ENCODE measurements around the gene JPT1. TPM values are rescaled to one million over a fixed set of nuclear protein-coding genes. Genes with fewer than 3 reads are reported as not detected.

JPT1 gene
- polyA plus RNA-seq, 1 of the 3 experiments (the other 2 are of a cell fraction), result 490 TPM

GRCh38 chr17:75091855-75092327 is 62.4 kb downstream of the JPT1 start:
- Histone ChIP-seq H3K9me2 (no peaks in the 10 kb centered on the region), H3F3A (replicated peaks; ENCODE audit: insufficient read depth) (peaks cover 2% of the 10 kb centered on the region), H3K9me3 (no peaks in the 10 kb centered on the region), H3K4me2 (no peak overlapping the region), H3K27ac (ENCODE audit: low read depth in 2 of 2, low read length in 1 of 2) (no peak overlapping the region), H3K27me3 (ENCODE audit: insufficient read depth) (no peaks in the 10 kb centered on the region), H4K20me1 (ENCODE audit: insufficient read depth) (no peaks in the 10 kb centered on the region), H2AFZ (ENCODE audit: low read depth) (no peak overlapping the region), H3K36me3 (replicated peaks in 1 of 2; ENCODE audit: control insufficient read depth in 1 of 2, insufficient read depth in 2 of 2, low read length in 1 of 2) (no peaks in the 10 kb centered on the region), H3K79me2 (ENCODE audit: insufficient read depth) (no peaks in the 10 kb centered on the region), H3K9ac (no peak overlapping the region), H3K4me1 (ENCODE audit: control insufficient read depth in 1 of 2, insufficient read depth in 2 of 2, low read depth in 1 of 2, low read length in 1 of 2) (peaks cover 0 to 5% of the 10 kb centered on the region in 2 experiments; a peak in 1 of 4 replicates), H3K4me3 (ENCODE audit: low read depth in 2 of 2, low read length in 1 of 2) (no peak overlapping the region)
- DNase-seq, result no peak
- TF ChIP-seq FOSL2 (IDR thresholded peaks at IDR 0.05; ENCODE audit: borderline replicate concordance, low read depth) (no peak), SIN3A (IDR thresholded peaks at IDR 0.05; ENCODE audit: borderline replicate concordance, low read depth, low read length) (no peak), RCOR1 (IDR thresholded peaks at IDR 0.05; ENCODE audit: low read length) (no peak), TEAD4 (IDR thresholded peaks at IDR 0.05; ENCODE audit: borderline replicate concordance, insufficient read depth) (no peak), NRF1 (IDR thresholded peaks at IDR 0.05; ENCODE audit: low read depth, low read length) (no peak), EZH2phosphoT487 (IDR thresholded peaks at IDR 0.05; ENCODE audit: borderline replicate concordance, low read depth) (no peak), GATA2 (CRISPR knock-in tag; IDR thresholded peaks at IDR 0.05) (no peak), RXRA (IDR thresholded peaks at IDR 0.05; ENCODE audit: borderline replicate concordance, low read depth) (no peak), GABPA (IDR thresholded peaks at IDR 0.05; ENCODE audit: low read depth) (no peak), RAD21 (IDR thresholded peaks at IDR 0.05; ENCODE audit: low read length) (no peak), ELF1 (IDR thresholded peaks at IDR 0.05) (no peak), CTCF (IDR thresholded peaks at IDR 0.05) (no peak), SMC3 (IDR thresholded peaks at IDR 0.05; ENCODE audit: low read depth, low read length) (no peak)
- POLR2A ChIA-PET, result no interaction called here
- CTCF ChIA-PET, result interaction anchor here (0.8 to 2.0 kb wide), 8 partner anchors 14 to 161 kb away, joined by 3 to 15 read pairs (median 7); partner anchors contain the start of gene NT5C
- 77% methylated on average over 10 of the region's 10 CpGs for WGBS (ENCODE audit: low lambda C conversion rate)

- Histone ChIP-seq H3K36me3 (replicated peaks in 1 of 2; ENCODE audit: control insufficient read depth in 1 of 2, insufficient read depth in 2 of 2, low read length in 1 of 2) (no peaks in the 10 kb centered on the region), H3K27ac (ENCODE audit: low read depth in 2 of 2, low read length in 1 of 2) (no peak overlapping the region), H3F3A (replicated peaks; ENCODE audit: insufficient read depth) (peaks cover 2% of the 10 kb centered on the region), H4K20me1 (ENCODE audit: insufficient read depth) (no peaks in the 10 kb centered on the region), H2AFZ (ENCODE audit: low read depth) (no peak overlapping the region), H3K79me2 (ENCODE audit: insufficient read depth) (no peaks in the 10 kb centered on the region), H3K9ac (no peak overlapping the region), H3K4me2 (no peak overlapping the region), H3K4me3 (ENCODE audit: low read depth in 2 of 2, low read length in 1 of 2) (no peak overlapping the region), H3K27me3 (ENCODE audit: insufficient read depth) (no peaks in the 10 kb centered on the region), H3K9me3 (no peaks in the 10 kb centered on the region), H3K9me2 (no peaks in the 10 kb centered on the region), H3K4me1 (ENCODE audit: control insufficient read depth in 1 of 2, insufficient read depth in 2 of 2, low read depth in 1 of 2, low read length in 1 of 2) (peaks cover 0 to 5% of the 10 kb centered on the region in 2 experiments; a peak in 1 of 4 replicates)
- POLR2A ChIA-PET, result no interaction called here
- CTCF ChIA-PET, result interaction anchor here (0.6 to 2.0 kb wide), 10 partner anchors 15 to 160 kb away, joined by 3 to 15 read pairs (median 6); partner anchors contain the start of gene NT5C
- 73% methylated on average over 18 of the region's 19 CpGs for WGBS (ENCODE audit: low lambda C conversion rate)
- DNase-seq, result peak; percentile 62
- no peak for TF ChIP-seq RCOR1 (IDR thresholded peaks at IDR 0.05; ENCODE audit: low read length)
- no peak for TF ChIP-seq CTCF (IDR thresholded peaks at IDR 0.05)
- TF ChIP-seq TEAD4 (IDR thresholded peaks at IDR 0.05; ENCODE audit: borderline replicate concordance, insufficient read depth), result no peak
- no peak for TF ChIP-seq MAX (IDR thresholded peaks at IDR 0.05; ENCODE audit: low read depth)
- no peak for TF ChIP-seq FOSL2 (IDR thresholded peaks at IDR 0.05; ENCODE audit: borderline replicate concordance, low read depth)
- TF ChIP-seq USF1 (IDR thresholded peaks at IDR 0.05; ENCODE audit: borderline replicate concordance, low read depth), result no peak
- no peak for TF ChIP-seq NRF1 (IDR thresholded peaks at IDR 0.05; ENCODE audit: low read depth, low read length)
- TF ChIP-seq IRF3 (IDR thresholded peaks at IDR 0.05; ENCODE audit: low read depth, low read length), result no peak
- no peak for TF ChIP-seq SMC3 (IDR thresholded peaks at IDR 0.05; ENCODE audit: low read depth, low read length)
- TF ChIP-seq FOXJ3 (CRISPR knock-in tag; IDR thresholded peaks at IDR 0.05), result no peak
These were observed 63.1 kb downstream of the JPT1 start for GRCh38 chr17:75090871-75091854.
